Thyroid gland (tissue), 4 donors: Measurements from ENCODE around the gene SCN1A.

Experiments
- POLR2A ChIP-seq, 2 donors: fragments of 450-650 bp; IDR thresholded peaks; one replicate each; pipeline ENCODE4 v1.6.1; 2017; ENCODE audit warnings: antibody characterized with exemption in 2 of 2, mild to moderate bottlenecking in 2 of 2, moderate library complexity in 1 of 2
- TF ChIP-seq, protein P1 (sequence below), 6 experiments: fragments of 200-600 bp in 3 of 6; fragments of 450-650 bp in 3 of 6; sonication (generic) in 3 of 6; IDR thresholded peaks; one replicate each; pipeline ENCODE4 v1.5.1; 2016 to 2019; ENCODE audit warnings: antibody characterized with exemption in 6 of 6, mild to moderate bottlenecking in 2 of 6, inconsistent platforms in 1 of 6, moderate library complexity in 1 of 6

DNA sequence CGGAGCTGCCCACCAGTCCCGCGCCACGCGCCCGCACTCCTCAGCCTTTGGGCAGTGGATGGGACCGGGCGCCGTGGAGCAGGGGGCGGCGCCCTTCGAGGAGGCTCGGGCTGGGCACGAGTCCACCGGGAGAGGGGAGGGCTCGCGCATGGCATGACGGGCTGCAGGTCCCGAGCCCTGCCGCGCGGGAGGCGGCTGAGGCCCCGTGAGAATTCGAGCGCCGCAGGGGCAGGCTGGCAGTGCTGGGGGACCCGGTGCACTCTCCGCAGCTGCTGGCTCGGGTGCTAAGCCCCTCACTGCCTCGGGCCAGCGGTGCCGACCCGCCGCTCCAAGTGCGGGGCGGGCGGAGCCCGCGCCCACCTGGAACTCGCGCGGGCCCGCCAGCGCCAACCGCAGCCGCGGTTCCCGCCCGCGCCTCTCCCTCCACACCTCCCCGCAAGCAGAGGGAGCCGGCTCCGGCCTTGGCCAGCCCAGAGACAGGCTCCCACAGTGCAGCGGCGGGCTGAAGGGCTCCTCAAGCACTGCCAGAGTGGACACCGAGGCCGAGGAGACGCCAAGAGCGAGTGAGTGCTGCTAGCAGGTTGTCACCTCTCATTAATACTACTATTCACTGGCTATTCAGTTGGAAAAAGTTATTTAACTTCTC, 170.7 kb downstream of the SCN1A start:
- TF ChIP-seq, protein P1, sequence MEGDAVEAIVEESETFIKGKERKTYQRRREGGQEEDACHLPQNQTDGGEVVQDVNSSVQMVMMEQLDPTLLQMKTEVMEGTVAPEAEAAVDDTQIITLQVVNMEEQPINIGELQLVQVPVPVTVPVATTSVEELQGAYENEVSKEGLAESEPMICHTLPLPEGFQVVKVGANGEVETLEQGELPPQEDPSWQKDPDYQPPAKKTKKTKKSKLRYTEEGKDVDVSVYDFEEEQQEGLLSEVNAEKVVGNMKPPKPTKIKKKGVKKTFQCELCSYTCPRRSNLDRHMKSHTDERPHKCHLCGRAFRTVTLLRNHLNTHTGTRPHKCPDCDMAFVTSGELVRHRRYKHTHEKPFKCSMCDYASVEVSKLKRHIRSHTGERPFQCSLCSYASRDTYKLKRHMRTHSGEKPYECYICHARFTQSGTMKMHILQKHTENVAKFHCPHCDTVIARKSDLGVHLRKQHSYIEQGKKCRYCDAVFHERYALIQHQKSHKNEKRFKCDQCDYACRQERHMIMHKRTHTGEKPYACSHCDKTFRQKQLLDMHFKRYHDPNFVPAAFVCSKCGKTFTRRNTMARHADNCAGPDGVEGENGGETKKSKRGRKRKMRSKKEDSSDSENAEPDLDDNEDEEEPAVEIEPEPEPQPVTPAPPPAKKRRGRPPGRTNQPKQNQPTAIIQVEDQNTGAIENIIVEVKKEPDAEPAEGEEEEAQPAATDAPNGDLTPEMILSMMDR (IDR thresholded peaks at IDR 0.05): no peak
- no peak for TF ChIP-seq POLR2A (IDR thresholded peaks at IDR 0.05)
